GM19328 (cell line): ENCODE data around the gene ZP1.

Source experiments
- ATAC-seq: cut with Tn5 transposase; IDR thresholded peaks from one replicate; pipeline ENCODE4 v1.9.1; 2021; ENCODE audit warnings: mild to moderate bottlenecking, moderate library complexity; ENCODE audit not compliant: unreplicated experiment

The ZP1 gene

DNA sequence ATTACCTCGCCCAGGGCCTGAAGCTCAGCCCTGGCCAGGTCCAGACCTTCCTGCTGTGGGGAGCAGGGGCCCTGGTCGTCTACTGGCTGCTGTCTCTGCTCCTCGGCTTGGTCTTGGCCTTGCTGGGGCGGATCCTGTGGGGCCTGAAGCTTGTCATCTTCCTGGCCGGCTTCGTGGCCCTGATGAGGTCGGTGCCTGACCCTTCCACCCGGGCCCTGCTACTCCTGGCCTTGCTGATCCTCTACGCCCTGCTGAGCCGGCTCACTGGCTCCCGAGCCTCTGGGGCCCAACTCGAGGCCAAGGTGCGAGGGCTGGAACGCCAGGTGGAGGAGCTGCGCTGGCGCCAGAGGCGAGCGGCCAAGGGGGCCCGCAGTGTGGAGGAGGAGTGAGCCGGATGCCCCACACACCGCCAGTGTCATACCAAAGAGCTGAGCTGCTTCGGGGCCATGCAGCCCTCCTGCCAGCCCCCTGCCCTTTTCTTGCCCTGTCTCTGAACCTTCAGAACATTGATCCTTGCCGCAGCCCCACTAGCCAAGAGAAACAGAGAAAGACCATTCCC lies 54.5 kb downstream of the ZP1 start:
- no peak for ATAC-seq

- ATAC-seq, result no peak
These were observed 55.6 kb downstream of the ZP1 start for GRCh38 chr11:60922906-60923305.

GRCh38 chr11:60923326-60923725 lies 56.0 kb downstream of the ZP1 start:
- no peak for ATAC-seq

DNA sequence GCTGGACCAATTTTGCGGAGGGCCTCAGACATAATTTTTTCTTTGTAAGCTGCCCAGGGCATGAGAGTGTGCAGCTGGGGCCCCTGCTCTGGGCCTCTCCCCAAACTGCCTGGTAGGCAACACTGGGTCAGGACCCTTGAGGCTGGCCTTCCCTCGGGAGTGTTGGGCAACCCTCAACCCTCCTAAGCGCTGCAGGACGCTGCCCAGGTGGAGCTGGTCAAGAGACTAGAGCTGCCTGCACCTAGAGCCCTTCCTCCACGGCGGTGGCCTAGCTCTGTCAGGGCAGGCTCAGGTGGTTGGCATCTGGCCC lies 56.4 kb downstream of the ZP1 start:
- ATAC-seq, result no peak

GRCh38 chr11:60924110-60924905 lies 57.0 kb downstream of the ZP1 start, which contains the start of gene TMEM132A:
Gene TMEM132A, plus strand, starts transcription at chr11:60924460. Its CDS starts 174 bp downstream, at chr11:60924634.
- no peak for ATAC-seq
